Measurements from ENCODE around the gene FUT2. TPM values are rescaled to one million over a fixed set of nuclear protein-coding genes. Genes with fewer than 3 reads are reported as not detected.
"Not testable (repeated sequence)": the region's sequence is repeated elsewhere in the genome, so short reads cannot be mapped to it uniquely, and the experiment has no call there.

Gene FUT2
- total RNA-seq, 1 donor from 2014 or later = 0.20 TPM

DNA sequence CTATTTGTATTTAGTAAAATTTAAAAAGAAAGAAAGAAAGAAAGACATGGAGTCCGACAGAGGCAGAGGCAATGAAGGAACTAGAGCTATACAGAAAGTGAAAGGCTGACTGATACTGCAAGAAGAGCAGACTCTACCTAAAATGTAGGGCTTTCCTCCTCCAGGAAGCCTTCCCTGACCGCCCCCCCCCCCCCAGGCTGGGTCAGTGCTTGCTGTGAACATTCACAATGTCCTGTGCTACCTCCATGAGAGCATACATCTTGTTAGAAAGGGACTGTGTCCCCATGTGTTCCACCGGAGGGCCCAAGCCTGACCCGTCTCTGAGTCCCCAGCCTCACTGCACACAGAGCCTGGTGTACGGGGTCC is 44.1 kb upstream of the FUT2 start:
- Mint-ChIP-seq H3K9me3 (no peaks in the 10 kb centered on the region), H3K27ac (no peak overlapping the region), H3K4me1 (peaks cover 11% of the 10 kb centered on the region), H3K27me3 (ENCODE audit: low read depth) (no peaks in the 10 kb centered on the region), H3K36me3 (no peaks in the 10 kb centered on the region), H3K4me3 (no peak overlapping the region)
- no peak for DNase-seq (ENCODE audit: low spot score in 2 of 2, unreplicated experiment in 2 of 2)
- TF ChIP-seq CTCF (IDR thresholded peaks at IDR 0.05; ENCODE audit: unreplicated experiment) = no peak

- no peak for TF ChIP-seq CTCF (IDR thresholded peaks at IDR 0.05; ENCODE audit: unreplicated experiment)
- H3K9me3 Mint-ChIP-seq = no peaks in the 10 kb centered on the region
- H3K4me1 Mint-ChIP-seq = peaks cover 17% of the 10 kb centered on the region
- H3K36me3 Mint-ChIP-seq = no peaks in the 10 kb centered on the region
- H3K4me3 Mint-ChIP-seq = no peak overlapping the region
- DNase-seq (ENCODE audit: low spot score in 2 of 2, unreplicated experiment in 2 of 2) = no peak
- H3K27ac Mint-ChIP-seq = peak overlapping the region; percentile 79
- H3K27me3 Mint-ChIP-seq (ENCODE audit: low read depth) = no peaks in the 10 kb centered on the region
These were observed 41.3 kb upstream of the FUT2 start for GRCh38 chr19:48654299-48655059.

DNA sequence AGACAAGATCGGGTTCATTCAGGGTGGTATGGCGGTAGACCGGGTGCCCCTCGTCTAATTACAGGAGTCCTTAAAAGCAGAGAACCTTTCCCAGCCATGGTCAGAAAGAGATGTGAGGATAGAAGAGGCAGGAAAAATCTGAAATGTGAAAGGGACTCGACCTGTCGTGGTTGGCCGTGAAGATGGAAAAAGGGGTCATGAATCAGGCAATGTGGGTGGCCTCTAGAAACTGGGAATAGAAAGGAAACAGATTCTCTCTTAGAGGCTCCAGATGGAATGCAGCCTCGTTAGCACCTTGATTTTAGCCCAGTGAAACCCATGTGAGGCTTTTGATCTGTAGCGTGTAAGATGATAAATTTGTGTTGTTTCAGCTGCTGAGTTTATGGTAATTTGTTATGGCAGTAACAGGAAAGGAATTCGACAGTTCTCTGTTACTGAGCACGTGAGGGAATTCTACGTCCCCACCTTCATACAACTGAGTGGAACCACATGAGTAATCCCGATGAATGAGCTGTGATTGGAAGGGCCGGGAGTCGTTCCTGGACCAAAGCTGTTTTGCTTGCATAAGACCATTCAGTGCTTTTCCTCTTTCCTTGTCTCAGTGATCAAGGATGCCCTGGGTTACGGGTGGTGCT is 38.8 kb upstream of the FUT2 start:
- TF ChIP-seq CTCF (IDR thresholded peaks at IDR 0.05; ENCODE audit: unreplicated experiment) = no peak
- H3K27ac Mint-ChIP-seq = peak overlapping the region; percentile 8
- no peaks in the 10 kb centered on the region for H3K9me3 Mint-ChIP-seq
- H3K4me3 Mint-ChIP-seq = no peak overlapping the region
- H3K36me3 Mint-ChIP-seq = no peaks in the 10 kb centered on the region
- peaks cover 18% of the 10 kb centered on the region for H3K4me1 Mint-ChIP-seq
- no peaks in the 10 kb centered on the region for H3K27me3 Mint-ChIP-seq (ENCODE audit: low read depth)
- no peak for DNase-seq (ENCODE audit: low spot score in 2 of 2, unreplicated experiment in 2 of 2)

GRCh38 chr19:48657828-48658227 is 37.9 kb upstream of the FUT2 start:
- H3K36me3 Mint-ChIP-seq; H3K4me3 Mint-ChIP-seq; H3K9me3 Mint-ChIP-seq; H3K27ac Mint-ChIP-seq; H3K27me3 Mint-ChIP-seq (ENCODE audit: low read depth); DNase-seq (ENCODE audit: low spot score in 2 of 2, unreplicated experiment in 2 of 2): not testable (repeated sequence)
- H3K4me1 Mint-ChIP-seq = peaks cover 18% of the 10 kb centered on the region

DNA sequence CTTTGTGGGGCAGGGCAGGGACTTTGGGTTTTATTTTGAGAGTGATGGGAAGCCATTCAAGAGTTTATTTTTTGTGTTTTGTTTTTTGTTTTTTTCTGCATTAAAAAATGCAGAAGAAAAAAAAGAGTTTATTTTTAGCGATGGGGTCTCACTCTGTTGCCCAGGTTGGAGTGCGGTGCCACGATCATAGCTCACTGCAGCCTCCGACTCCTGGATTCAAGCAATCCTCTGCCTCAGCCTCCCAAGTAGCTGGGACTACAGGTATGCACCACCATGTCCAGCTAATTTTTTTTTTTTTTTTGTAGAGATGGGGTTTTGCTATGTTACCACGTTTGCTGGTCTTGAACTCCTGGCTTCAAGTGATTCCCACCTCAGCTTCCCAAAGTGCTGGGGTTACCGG is 37.3 kb upstream of the FUT2 start:
- Mint-ChIP-seq H3K4me1 (peaks cover 18% of the 10 kb centered on the region), H3K36me3 (no peaks in the 10 kb centered on the region), H3K27ac (no peak overlapping the region), H3K9me3 (no peaks in the 10 kb centered on the region), H3K4me3 (no peak overlapping the region), H3K27me3 (ENCODE audit: low read depth) (no peaks in the 10 kb centered on the region)
- no peak for DNase-seq (ENCODE audit: low spot score in 2 of 2, unreplicated experiment in 2 of 2)
- TF ChIP-seq CTCF (IDR thresholded peaks at IDR 0.05; ENCODE audit: unreplicated experiment) = no peak

DNA sequence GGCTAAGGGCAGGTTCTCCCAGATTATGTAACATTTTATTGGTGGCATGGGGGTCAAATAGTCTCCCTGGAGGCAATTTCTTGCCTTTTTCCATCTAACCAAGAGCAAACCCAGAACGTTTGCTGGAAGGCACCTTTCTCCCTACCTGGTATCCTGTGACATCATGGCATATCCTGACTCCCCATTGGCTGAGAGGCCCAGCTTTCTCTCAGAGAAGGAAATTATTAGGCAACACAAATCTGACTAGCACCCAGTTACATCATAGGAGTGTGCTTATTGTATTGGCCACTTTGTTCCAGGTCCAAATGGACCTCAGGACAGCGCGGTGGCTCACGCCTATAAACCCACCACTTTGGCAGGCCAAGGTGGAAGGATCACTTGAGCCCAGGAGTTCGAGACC is 36.0 kb upstream of the FUT2 start:
- DNase-seq (ENCODE audit: low spot score in 2 of 2, unreplicated experiment in 2 of 2) = no peak
- H3K36me3 Mint-ChIP-seq = no peaks in the 10 kb centered on the region
- H3K4me1 Mint-ChIP-seq = peaks cover 12% of the 10 kb centered on the region
- H3K27ac Mint-ChIP-seq = no peak overlapping the region
- H3K27me3 Mint-ChIP-seq (ENCODE audit: low read depth) = no peaks in the 10 kb centered on the region
- no peak overlapping the region for H3K4me3 Mint-ChIP-seq
- no peak for TF ChIP-seq CTCF (IDR thresholded peaks at IDR 0.05; ENCODE audit: unreplicated experiment)
- no peaks in the 10 kb centered on the region for H3K9me3 Mint-ChIP-seq
